ENCODE measurements around the gene RABAC1. TPM values are rescaled to one million over a fixed set of nuclear protein-coding genes. Genes with fewer than 3 reads are reported as not detected.

Gene RABAC1
- total and polyA plus RNA-seq, 8 donors: 53.1 to 186 (median 74.2) TPM

- intact Hi-C loops (cut with DNase I): no loop called here
- Histone ChIP-seq H3K4me1 (no peaks in the 10 kb centered on the region), H3K36me3 (no peaks in the 10 kb centered on the region), H3K27me3 (peaks cover 10 to 44% of the 10 kb centered on the region in 2 donors), H3K4me3 (no peak overlapping the region), H3K9me3 (no peaks in the 10 kb centered on the region), H3K27ac (no peak overlapping the region)
- peak in 1 of 4 donors; percentile 51 for DNase-seq
- TF ChIP-seq CTCF (IDR thresholded peaks at IDR 0.05): no peak
- ATAC-seq: no peak
These were observed 44.6 kb upstream of the RABAC1 start for GRCh38 chr19:42003506-42004294.

- no peaks in the 10 kb centered on the region for H3K36me3 ChIP-seq
- no peak overlapping the region for H3K4me3 ChIP-seq
- DNase-seq: peak in 1 of 4 donors; percentile 39
- no peak overlapping the region for H3K27ac ChIP-seq
- H3K4me1 ChIP-seq: peaks cover 0 to 5% of the 10 kb centered on the region in 2 donors
- no peak for TF ChIP-seq CTCF (IDR thresholded peaks at IDR 0.05)
- no peak for ATAC-seq
- no peaks in the 10 kb centered on the region for H3K9me3 ChIP-seq
- intact Hi-C loops (cut with DNase I): no loop called here
- H3K27me3 ChIP-seq: peaks cover 35 to 82% of the 10 kb centered on the region in 2 donors
These were observed 40.7 kb upstream of the RABAC1 start for GRCh38 chr19:41999878-42000208.

- ATAC-seq (no peak), DNase-seq (peak in 1 of 4 donors; percentile 71)
- Histone ChIP-seq H3K4me1 (peaks cover 0 to 5% of the 10 kb centered on the region in 2 donors), H3K27ac (no peak overlapping the region), H3K27me3 (peaks cover 35 to 88% of the 10 kb centered on the region in 2 donors), H3K4me3 (no peak overlapping the region), H3K9me3 (no peaks in the 10 kb centered on the region), H3K36me3 (no peaks in the 10 kb centered on the region)
- TF ChIP-seq CTCF (IDR thresholded peaks at IDR 0.05): no peak
- intact Hi-C loops (cut with DNase I): no loop called here
These were observed 40.2 kb upstream of the RABAC1 start for GRCh38 chr19:41999071-41999877.

- ATAC-seq (peak; percentile 26), DNase-seq (peak in 3 of 4 donors; percentile 14 to 82 (median 28))
- no peak overlapping the region for H3K4me3 ChIP-seq
These were observed 39.3 kb upstream of the RABAC1 start for GRCh38 chr19:41998246-41999020.

More at GRCh38 chr19:41998246-41999020, 39.3 kb upstream of the RABAC1 start:
- H3K9me3 ChIP-seq: no peaks in the 10 kb centered on the region
- TF ChIP-seq CTCF (IDR thresholded peaks at IDR 0.05): peak; percentile 28 to 42
- no peaks in the 10 kb centered on the region for H3K36me3 ChIP-seq
- H3K27me3 ChIP-seq: peaks cover 43 to 96% of the 10 kb centered on the region in 2 donors
- no peak overlapping the region for H3K27ac ChIP-seq
- peaks cover 0 to 13% of the 10 kb centered on the region in 2 donors for H3K4me1 ChIP-seq
- intact Hi-C loops (cut with DNase I): no loop called here
